Glutamatergic neuron (in vitro differentiated cells): ENCODE data around the gene ACACB. TPM values are rescaled to one million over a fixed set of nuclear protein-coding genes. Genes with fewer than 3 reads are reported as not detected.

ENCODE experiments used
- DNase-seq: peaks from one replicate; pipeline ENCODE4 v3.0.0; 2022
- H3K27ac Mint-ChIP-seq: one replicate; pipeline ENCODE4 v1.8.0; 2020; ENCODE audit warnings: mild to moderate bottlenecking, mixed read lengths, inconsistent platforms; ENCODE audit not compliant: unreplicated experiment
- H3K27me3 Mint-ChIP-seq: one replicate; pipeline ENCODE4 v1.8.0; 2020; ENCODE audit warnings: mild to moderate bottlenecking, moderate library complexity, mixed read lengths, inconsistent platforms; ENCODE audit not compliant: unreplicated experiment
- H3K36me3 Mint-ChIP-seq: one replicate; pipeline ENCODE4 v1.8.0; 2020; ENCODE audit warnings: mild to moderate bottlenecking, mixed read lengths, inconsistent platforms; ENCODE audit not compliant: unreplicated experiment
- H3K4me1 Mint-ChIP-seq: one replicate; pipeline ENCODE4 v1.8.0; 2020; ENCODE audit warnings: mild to moderate bottlenecking, low read depth, mixed read lengths, inconsistent platforms; ENCODE audit not compliant: unreplicated experiment
- H3K4me3 Mint-ChIP-seq: one replicate; pipeline ENCODE4 v1.8.0; 2020; ENCODE audit warnings: mild to moderate bottlenecking, mixed read lengths, inconsistent platforms; ENCODE audit not compliant: unreplicated experiment
- H3K9me3 Mint-ChIP-seq: one replicate; pipeline ENCODE4 v1.8.0; 2020; ENCODE audit warnings: mild to moderate bottlenecking, moderate library complexity, mixed read lengths, inconsistent platforms; ENCODE audit not compliant: unreplicated experiment
- CTCF ChIP-seq: fragments of 200-600 bp; sonication (generic); IDR thresholded peaks from one replicate; pipeline ENCODE4 v1.5.0; 2021; ENCODE audit not compliant: partially characterized antibody, unreplicated experiment
- total RNA-seq: library from RNA; stranded (reverse); fragmentation: NEBNext Ultra II Directional; extraction: Animal tissue kit (Norgen Biotek cat#: 25700); gene quantifications from one replicate; pipeline ENCODE4 v1.2.1, GENCODE V29; 2021; ENCODE audit not compliant: unreplicated experiment

The ACACB gene
- total RNA-seq, 1 donor from 2014 or later = 3.8 TPM

GRCh38 chr12:109127533-109128242, 11.3 kb downstream of the ACACB start:
- Mint-ChIP-seq H3K27ac (no peak overlapping the region), H3K27me3 (peaks cover 4% of the 10 kb centered on the region), H3K36me3 (no peaks in the 10 kb centered on the region), H3K9me3 (peaks cover 6% of the 10 kb centered on the region), H3K4me1 (peaks cover 18% of the 10 kb centered on the region), H3K4me3 (no peak overlapping the region)
- no peak for TF ChIP-seq CTCF
- no peak for DNase-seq

DNA sequence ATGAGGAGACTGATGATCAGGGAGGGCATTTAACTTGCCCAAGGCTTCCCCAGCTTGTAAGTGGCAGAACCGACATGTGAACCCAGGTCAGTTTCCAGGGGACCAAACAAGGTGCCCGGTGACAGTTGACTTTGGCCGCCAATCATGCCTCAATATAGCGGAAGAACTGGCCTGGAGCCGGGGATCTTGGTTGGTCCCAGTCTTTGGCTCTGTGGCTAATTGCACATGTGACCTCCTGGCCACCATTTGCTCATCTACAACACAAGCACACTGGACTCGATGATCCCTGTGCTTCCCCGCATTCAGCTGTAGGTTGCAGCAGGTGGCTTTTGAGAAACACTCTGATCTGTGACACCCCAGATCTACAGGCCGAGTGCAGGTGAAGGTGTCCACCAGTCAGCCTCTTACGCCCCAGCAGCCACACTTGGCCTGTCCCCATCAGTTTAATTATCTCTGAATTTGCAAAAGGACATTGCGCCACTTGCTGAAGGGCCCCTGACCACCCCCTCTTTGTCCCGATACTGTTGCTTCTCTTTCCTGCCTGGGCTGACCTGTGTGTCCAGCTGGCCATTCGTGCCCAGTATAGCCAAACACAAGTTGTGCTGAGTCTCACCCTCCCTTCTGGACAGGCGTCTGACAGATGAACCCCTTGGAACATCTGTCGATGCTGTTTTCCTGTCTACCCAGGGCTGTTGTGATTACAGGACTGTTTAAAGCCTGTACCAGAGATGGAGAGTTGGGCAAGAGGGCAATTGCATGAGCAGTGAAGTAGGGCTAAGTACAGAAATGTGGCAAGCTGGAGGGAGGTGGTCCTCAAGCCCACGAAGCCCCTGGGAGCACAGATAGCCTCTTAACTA, 14.1 kb downstream of the ACACB start:
- Mint-ChIP-seq H3K36me3 (no peaks in the 10 kb centered on the region), H3K27ac (peak overlapping the region; percentile 76), H3K27me3 (peaks cover 4% of the 10 kb centered on the region), H3K4me3 (peak overlapping the region; percentile 55), H3K4me1 (peaks cover 18% of the 10 kb centered on the region), H3K9me3 (peaks cover 8% of the 10 kb centered on the region)
- no peak for TF ChIP-seq CTCF
- DNase-seq = no peak

- Mint-ChIP-seq H3K27ac (peak overlapping the region; percentile 76), H3K27me3 (peaks cover 4% of the 10 kb centered on the region), H3K36me3 (no peaks in the 10 kb centered on the region), H3K4me1 (peaks cover 18% of the 10 kb centered on the region), H3K4me3 (peak overlapping the region; percentile 38), H3K9me3 (peaks cover 9% of the 10 kb centered on the region)
- TF ChIP-seq CTCF = no peak
- peak; percentile 44 for DNase-seq
Observed at GRCh38 chr12:109131154-109132050, 15.0 kb downstream of the ACACB start.

DNA sequence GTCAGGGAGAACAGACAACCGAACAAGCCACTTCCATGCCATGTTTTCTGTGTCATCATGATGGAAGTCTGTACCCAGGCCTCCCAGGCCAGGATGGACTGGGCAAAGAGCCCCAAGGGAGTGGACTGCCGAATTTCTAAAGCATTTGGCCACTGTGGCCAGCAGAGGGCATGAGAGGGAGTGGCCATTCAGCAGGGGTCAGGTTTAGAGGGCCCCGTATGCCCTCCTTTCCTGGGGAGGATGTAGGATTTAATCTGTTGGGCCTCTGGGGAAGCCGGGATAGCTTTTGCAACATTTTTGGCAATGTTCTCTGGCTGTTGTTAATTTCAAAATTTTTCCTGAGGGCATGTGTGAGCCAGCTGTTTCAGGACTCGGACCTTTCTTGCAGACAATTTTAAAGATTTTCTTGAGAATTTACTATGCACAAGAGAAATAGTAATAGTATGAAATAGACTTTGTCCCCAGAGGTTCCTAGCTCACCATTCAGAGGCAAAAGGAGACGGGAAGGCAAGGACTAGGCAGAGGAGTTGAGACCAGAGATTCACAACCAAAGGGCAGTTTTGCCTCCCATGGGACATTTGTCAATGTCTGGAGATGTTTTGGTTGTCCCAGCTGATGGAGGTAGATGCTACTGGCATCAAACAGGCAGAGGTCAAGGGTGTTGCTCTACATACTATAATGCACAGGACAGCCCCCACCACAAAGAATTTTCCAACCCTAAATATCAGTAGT, 18.0 kb downstream of the ACACB start:
- peak; percentile 24 for DNase-seq
- peaks cover 17% of the 10 kb centered on the region for H3K4me1 Mint-ChIP-seq
- peaks cover 5% of the 10 kb centered on the region for H3K27me3 Mint-ChIP-seq
- peak; percentile 55 for TF ChIP-seq CTCF
- no peak overlapping the region for H3K4me3 Mint-ChIP-seq
- H3K27ac Mint-ChIP-seq = no peak overlapping the region
- H3K9me3 Mint-ChIP-seq = peaks cover 9% of the 10 kb centered on the region
- no peaks in the 10 kb centered on the region for H3K36me3 Mint-ChIP-seq
